Measurements from ENCODE around the gene ACTR3. TPM values are rescaled to one million over a fixed set of nuclear protein-coding genes. Genes with fewer than 3 reads are reported as not detected.

ACTR3 gene
- total RNA-seq, 4 donors from 2014 or later, result 163 to 198 (median 188) TPM

- TF ChIP-seq POLR2A (IDR thresholded peaks at IDR 0.05; ENCODE audit: low read depth) (no peak), EP300 (IDR thresholded peaks at IDR 0.05) (no peak), POLR2AphosphoS5 (IDR thresholded peaks at IDR 0.05) (no peak), CTCF (IDR thresholded peaks at IDR 0.05) (no peak)
- Histone ChIP-seq H3K4me3 (no peak overlapping the region), H3K27ac (replicated peaks in 1 of 4) (no peak overlapping the region), H3K9me3 (no peaks in the 10 kb centered on the region), H3K36me3 (peaks cover 0 to 19% (median 8%) of the 10 kb centered on the region in 4 donors), H3K27me3 (no peaks in the 10 kb centered on the region), H3K4me1 (peaks cover 0 to 9% (median 0%) of the 10 kb centered on the region in 4 donors)
- WGBS, result 86% methylated on average over 3 of the region's 3 CpGs
- intact Hi-C loops (cut with DNase I), result no loop called here
- DNase-seq (ENCODE audit: extremely low spot score), result no peak
Observed at GRCh38 chr2:113963965-113964364, 74.1 kb downstream of the ACTR3 start.

- WGBS, result 92% methylated on average over 5 of the region's 5 CpGs
- no peak for DNase-seq (ENCODE audit: extremely low spot score)
- Histone ChIP-seq H3K4me3 (no peak overlapping the region), H3K9me3 (no peaks in the 10 kb centered on the region), H3K4me1 (peaks cover 0 to 9% (median 0%) of the 10 kb centered on the region in 4 donors), H3K36me3 (peaks cover 0 to 15% (median 6%) of the 10 kb centered on the region in 4 donors), H3K27ac (replicated peaks in 1 of 4) (no peak overlapping the region), H3K27me3 (no peaks in the 10 kb centered on the region)
- intact Hi-C loops (cut with DNase I), result no loop called here
- TF ChIP-seq POLR2A (IDR thresholded peaks at IDR 0.05; ENCODE audit: low read depth) (no peak), EP300 (IDR thresholded peaks at IDR 0.05) (no peak)
Observed at GRCh38 chr2:113964436-113964835, 74.5 kb downstream of the ACTR3 start.

- Histone ChIP-seq H3K9me3 (no peaks in the 10 kb centered on the region), H3K36me3 (peaks cover 0 to 13% (median 3%) of the 10 kb centered on the region in 4 donors), H3K27ac (replicated peaks in 1 of 4) (no peak overlapping the region), H3K4me3 (no peak overlapping the region), H3K27me3 (no peaks in the 10 kb centered on the region), H3K4me1 (peaks cover 0 to 9% (median 0%) of the 10 kb centered on the region in 4 donors)
- 98% methylated on average over 5 of the region's 5 CpGs for WGBS
- no peak for DNase-seq (ENCODE audit: extremely low spot score)
- no peak for TF ChIP-seq EP300 (IDR thresholded peaks at IDR 0.05)
- TF ChIP-seq CTCF (IDR thresholded peaks at IDR 0.05), result no peak
- no peak for TF ChIP-seq POLR2A (IDR thresholded peaks at IDR 0.05; ENCODE audit: low read depth)
- no peak for TF ChIP-seq POLR2AphosphoS5 (IDR thresholded peaks at IDR 0.05)
- intact Hi-C loops (cut with DNase I), result no loop called here
Observed at GRCh38 chr2:113965228-113965627, 75.3 kb downstream of the ACTR3 start.

- Histone ChIP-seq H3K4me1 (peaks cover 0 to 9% (median 0%) of the 10 kb centered on the region in 4 donors), H3K9me3 (no peaks in the 10 kb centered on the region), H3K36me3 (peaks cover 0 to 13% (median 3%) of the 10 kb centered on the region in 4 donors), H3K27ac (replicated peaks in 1 of 4) (no peak overlapping the region), H3K4me3 (no peak overlapping the region), H3K27me3 (no peaks in the 10 kb centered on the region)
- DNase-seq (ENCODE audit: extremely low spot score), result no peak
- TF ChIP-seq EP300 (IDR thresholded peaks at IDR 0.05) (no peak), POLR2A (IDR thresholded peaks at IDR 0.05; ENCODE audit: low read depth) (no peak), POLR2AphosphoS5 (IDR thresholded peaks at IDR 0.05) (no peak), CTCF (IDR thresholded peaks at IDR 0.05) (peak in 1 of 3 experiments; percentile 33)
- WGBS, result 25% methylated on average over 1 of the region's 1 CpG
- intact Hi-C loops (cut with DNase I), result no loop called here
Observed at GRCh38 chr2:113965644-113966043, 75.8 kb downstream of the ACTR3 start.

GRCh38 chr2:113966171-113966570 is 76.3 kb downstream of the ACTR3 start:
- Histone ChIP-seq H3K4me3 (no peak overlapping the region), H3K27me3 (no peaks in the 10 kb centered on the region), H3K4me1 (peaks cover 0 to 9% (median 0%) of the 10 kb centered on the region in 4 donors), H3K9me3 (no peaks in the 10 kb centered on the region), H3K27ac (replicated peaks in 1 of 4) (no peak overlapping the region), H3K36me3 (peaks cover 0 to 13% (median 2%) of the 10 kb centered on the region in 4 donors)
- TF ChIP-seq CTCF (IDR thresholded peaks at IDR 0.05) (no peak), POLR2A (IDR thresholded peaks at IDR 0.05; ENCODE audit: low read depth) (no peak), EP300 (IDR thresholded peaks at IDR 0.05) (no peak), POLR2AphosphoS5 (IDR thresholded peaks at IDR 0.05) (no peak)
- 90% methylated on average over 5 of the region's 5 CpGs for WGBS
- intact Hi-C loops (cut with DNase I), result no loop called here
- no peak for DNase-seq (ENCODE audit: extremely low spot score)
